Effector memory CD8-positive, alpha-beta T cell (primary cell): Measurements from ENCODE around the gene APOA5.

ENCODE experiments used
- ATAC-seq: fragments of 150-1000 bp; cut with Tn5 transposase; replicated peaks from 2 replicates; pipeline ENCODE4 v1.10.0; 2021; ENCODE audit warnings: mild to moderate bottlenecking, moderate library complexity
- DNase-seq, 3 experiments: peaks; one replicate each; pipeline ENCODE4 v3.0.0; 2021
- H3K27ac Mint-ChIP-seq, 2 donors: one replicate each; pipeline ENCODE4 v1.8.0; 2022; ENCODE audit warnings: mild to moderate bottlenecking in 2 of 2, mixed read lengths in 2 of 2, moderate library complexity in 2 of 2
- H3K27me3 Mint-ChIP-seq, 2 donors: one replicate each; pipeline ENCODE4 v1.8.0; 2022; ENCODE audit warnings: mixed read lengths in 2 of 2
- H3K36me3 Mint-ChIP-seq: one replicate; pipeline ENCODE4 v1.8.0; 2022; ENCODE audit warnings: mild to moderate bottlenecking, moderate library complexity, mixed read lengths; ENCODE audit not compliant: insufficient read depth
- H3K4me1 Mint-ChIP-seq, 2 donors: one replicate each; pipeline ENCODE4 v1.8.0; 2022; ENCODE audit warnings: low read depth in 2 of 2, mixed read lengths in 2 of 2
- H3K4me3 Mint-ChIP-seq, 2 donors: one replicate each; pipeline ENCODE4 v1.8.0; 2022; ENCODE audit warnings: mild to moderate bottlenecking in 2 of 2, mixed read lengths in 2 of 2, moderate library complexity in 2 of 2
- H3K9me3 Mint-ChIP-seq, 2 donors: one replicate each; pipeline ENCODE4 v1.8.0; 2022; ENCODE audit warnings: mixed read lengths in 2 of 2

The APOA5 gene

GRCh38 chr11:116797816-116798215 is 6.1 kb upstream of the APOA5 start:
- no peak for ATAC-seq
- no peaks in the 10 kb centered on the region for H3K4me1 Mint-ChIP-seq
- H3K36me3 Mint-ChIP-seq: no peaks in the 10 kb centered on the region
- no peak overlapping the region for H3K27ac Mint-ChIP-seq
- H3K27me3 Mint-ChIP-seq: peaks cover 10 to 11% of the 10 kb centered on the region in 2 donors
- no peak overlapping the region for H3K4me3 Mint-ChIP-seq
- H3K9me3 Mint-ChIP-seq: no peaks in the 10 kb centered on the region
- DNase-seq: no peak

- H3K27ac Mint-ChIP-seq: no peak overlapping the region
- no peak for DNase-seq
- no peaks in the 10 kb centered on the region for H3K4me1 Mint-ChIP-seq
- H3K9me3 Mint-ChIP-seq: no peaks in the 10 kb centered on the region
- no peak for ATAC-seq
- no peak overlapping the region for H3K4me3 Mint-ChIP-seq
- no peaks in the 10 kb centered on the region for H3K36me3 Mint-ChIP-seq
- H3K27me3 Mint-ChIP-seq: peaks cover 4 to 10% of the 10 kb centered on the region in 2 donors
Measured at GRCh38 chr11:116796548-116796947, 4.9 kb upstream of the APOA5 start.

DNA sequence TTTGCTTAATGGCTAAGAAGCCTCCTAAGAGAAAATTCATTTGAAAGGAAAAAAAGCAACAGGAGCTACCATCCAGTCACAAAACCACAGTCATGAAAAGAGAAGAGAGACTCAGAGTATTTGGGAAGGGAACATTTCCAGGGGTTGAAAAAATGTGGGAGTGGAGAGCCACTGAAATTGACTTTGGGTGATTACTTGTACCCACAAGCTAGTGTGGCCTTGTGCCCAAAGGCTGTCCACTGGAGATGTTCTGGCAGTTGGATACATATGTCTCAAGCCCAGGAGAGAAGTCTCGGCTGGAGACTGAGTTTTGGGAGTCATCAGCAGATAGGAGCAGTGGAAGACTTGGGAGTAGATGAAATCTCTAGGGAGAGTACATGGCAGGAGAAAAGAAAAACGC is 3.2 kb upstream of the APOA5 start:
- Mint-ChIP-seq H3K4me1 (peaks cover 7 to 10% of the 10 kb centered on the region in 2 donors), H3K4me3 (no peak overlapping the region), H3K27ac (no peak overlapping the region), H3K27me3 (peaks cover 0 to 6% of the 10 kb centered on the region in 2 donors), H3K36me3 (no peaks in the 10 kb centered on the region), H3K9me3 (no peaks in the 10 kb centered on the region)
- DNase-seq: no peak
- no peak for ATAC-seq

DNA sequence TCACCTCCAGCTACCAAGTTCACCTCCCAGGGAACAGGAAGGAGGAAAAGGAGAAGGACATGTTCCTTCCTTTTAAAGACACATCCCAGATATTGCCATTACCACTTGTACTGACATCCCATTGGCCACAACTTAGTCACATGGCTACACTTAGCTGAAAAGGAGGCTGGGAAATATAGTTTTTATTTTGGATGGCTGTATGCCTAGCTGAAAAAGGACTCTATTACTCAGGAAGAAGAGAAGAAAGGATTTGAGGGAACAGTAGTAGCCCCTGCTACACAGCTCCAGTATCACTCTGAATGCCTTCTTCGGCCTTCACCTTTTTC is 2.1 kb upstream of the APOA5 start:
- DNase-seq (no peak), ATAC-seq (no peak)
- H3K9me3 Mint-ChIP-seq: no peaks in the 10 kb centered on the region
- no peak overlapping the region for H3K4me3 Mint-ChIP-seq
- peaks cover 6% of the 10 kb centered on the region for H3K36me3 Mint-ChIP-seq
- peaks cover 0 to 6% of the 10 kb centered on the region in 2 donors for H3K27me3 Mint-ChIP-seq
- H3K4me1 Mint-ChIP-seq: peaks cover 10 to 14% of the 10 kb centered on the region in 2 donors
- no peak overlapping the region for H3K27ac Mint-ChIP-seq

- H3K36me3 Mint-ChIP-seq: peaks cover 10% of the 10 kb centered on the region
- no peak overlapping the region for H3K27ac Mint-ChIP-seq
- H3K27me3 Mint-ChIP-seq: peaks cover 0 to 6% of the 10 kb centered on the region in 2 donors
- H3K4me3 Mint-ChIP-seq: no peak overlapping the region
- peaks cover 16 to 20% of the 10 kb centered on the region in 2 donors for H3K4me1 Mint-ChIP-seq
- no peak for ATAC-seq
- H3K9me3 Mint-ChIP-seq: no peaks in the 10 kb centered on the region
- no peak for DNase-seq
Measured at GRCh38 chr11:116792869-116793771, 1.4 kb upstream of the APOA5 start.

GRCh38 chr11:116792144-116792868 is 627 bp upstream of the APOA5 start:
- Mint-ChIP-seq H3K27ac (no peak overlapping the region), H3K4me3 (no peak overlapping the region), H3K9me3 (no peaks in the 10 kb centered on the region), H3K36me3 (peaks cover 17% of the 10 kb centered on the region), H3K4me1 (peaks cover 21 to 24% of the 10 kb centered on the region in 2 donors), H3K27me3 (peaks cover 0 to 6% of the 10 kb centered on the region in 2 donors)
- DNase-seq: no peak
- ATAC-seq: no peak

DNA sequence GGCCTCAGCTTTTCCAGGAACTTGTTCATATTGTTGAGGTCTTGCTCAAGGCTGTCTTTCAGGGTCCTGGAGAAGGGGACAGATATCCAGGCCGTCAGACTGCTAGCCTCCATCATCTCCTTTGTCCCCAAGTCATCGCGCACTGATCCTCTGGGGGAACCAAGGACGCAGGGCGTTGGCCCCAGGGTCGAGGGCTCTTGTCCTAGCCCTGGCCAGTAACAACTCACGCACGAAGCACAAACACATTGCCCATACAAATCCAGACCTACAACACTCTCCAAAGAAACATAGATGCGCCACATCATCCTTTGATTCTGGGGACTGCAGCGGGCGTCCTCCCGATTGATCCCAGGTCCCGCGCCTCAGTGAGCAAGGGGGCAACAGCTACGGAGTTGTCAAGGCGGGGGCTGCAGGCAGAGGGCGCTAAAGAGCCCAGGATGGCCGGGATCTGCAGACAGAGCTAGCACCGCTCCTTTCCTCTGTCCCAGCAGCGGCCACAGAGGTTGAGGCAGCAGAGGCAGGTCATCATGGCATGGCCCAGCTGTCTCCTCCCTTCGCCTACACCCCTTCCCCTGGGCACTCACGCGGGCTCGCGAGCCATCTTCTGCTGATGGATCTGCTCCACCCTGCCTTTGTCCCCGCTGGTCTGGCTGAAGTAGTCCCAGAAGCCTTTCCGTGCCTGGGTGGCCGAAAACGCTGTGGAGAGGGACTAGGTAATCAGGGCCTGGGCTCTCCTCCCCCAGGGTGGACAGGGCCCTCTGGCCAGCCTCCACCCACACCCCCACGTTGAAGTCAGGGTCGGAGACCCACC is 472 bp downstream of the APOA5 start:
- H3K27ac Mint-ChIP-seq: no peak overlapping the region
- DNase-seq: peak; percentile 75 to 79 (median 76)
- no peaks in the 10 kb centered on the region for H3K9me3 Mint-ChIP-seq
- H3K36me3 Mint-ChIP-seq: peaks cover 28% of the 10 kb centered on the region
- H3K4me1 Mint-ChIP-seq: peaks cover 28 to 30% of the 10 kb centered on the region in 2 donors
- peak overlapping the region; percentile 8 to 39 for H3K4me3 Mint-ChIP-seq
- H3K27me3 Mint-ChIP-seq: peaks cover 0 to 6% of the 10 kb centered on the region in 2 donors
- ATAC-seq: peak; percentile 50

- DNase-seq: no peak
- peaks cover 30 to 31% of the 10 kb centered on the region in 2 donors for H3K4me1 Mint-ChIP-seq
- H3K36me3 Mint-ChIP-seq: peaks cover 32% of the 10 kb centered on the region
- H3K4me3 Mint-ChIP-seq: peak overlapping the region; percentile 8 to 39
- peaks cover 0 to 6% of the 10 kb centered on the region in 2 donors for H3K27me3 Mint-ChIP-seq
- H3K9me3 Mint-ChIP-seq: no peaks in the 10 kb centered on the region
- no peak overlapping the region for H3K27ac Mint-ChIP-seq
- no peak for ATAC-seq
Measured at GRCh38 chr11:116790167-116791001, 1.3 kb downstream of the APOA5 start.

DNA sequence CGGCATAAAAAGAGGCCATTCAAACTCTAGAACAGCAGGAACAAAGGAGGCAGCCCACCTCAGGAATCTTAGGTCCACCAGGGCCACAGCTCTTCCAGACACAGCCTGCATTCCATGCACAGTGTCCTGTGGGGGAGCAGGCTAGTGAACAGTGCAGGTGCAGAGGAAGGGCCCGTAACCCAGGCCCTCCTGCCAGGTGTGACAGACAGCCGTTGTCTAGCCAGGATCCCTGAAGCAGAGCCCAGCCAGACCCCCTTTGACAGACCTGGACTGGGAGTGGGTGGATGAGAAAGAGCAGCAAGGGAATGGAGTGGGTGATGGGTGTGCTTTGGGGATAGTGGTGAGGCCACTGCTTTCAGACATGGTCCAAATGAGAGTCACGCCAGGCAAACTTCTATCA is 2.7 kb downstream of the APOA5 start:
- H3K27me3 Mint-ChIP-seq: peaks cover 0 to 6% of the 10 kb centered on the region in 2 donors
- peak overlapping the region in 1 of 2 donors; percentile 99 for H3K27ac Mint-ChIP-seq
- H3K36me3 Mint-ChIP-seq: peaks cover 46% of the 10 kb centered on the region
- peaks cover 30 to 35% of the 10 kb centered on the region in 2 donors for H3K4me1 Mint-ChIP-seq
- H3K4me3 Mint-ChIP-seq: peak overlapping the region; percentile 95 to 97
- ATAC-seq (no peak), DNase-seq (no peak)
- no peaks in the 10 kb centered on the region for H3K9me3 Mint-ChIP-seq

GRCh38 chr11:116788534-116788933 is 3.1 kb downstream of the APOA5 start:
- H3K27ac Mint-ChIP-seq: peak overlapping the region; percentile 99
- H3K27me3 Mint-ChIP-seq: peaks cover 0 to 6% of the 10 kb centered on the region in 2 donors
- H3K9me3 Mint-ChIP-seq: no peaks in the 10 kb centered on the region
- DNase-seq (no peak), ATAC-seq (no peak)
- peaks cover 30 to 35% of the 10 kb centered on the region in 2 donors for H3K4me1 Mint-ChIP-seq
- H3K4me3 Mint-ChIP-seq: peak overlapping the region; percentile 95 to 97
- H3K36me3 Mint-ChIP-seq: peaks cover 49% of the 10 kb centered on the region

DNA sequence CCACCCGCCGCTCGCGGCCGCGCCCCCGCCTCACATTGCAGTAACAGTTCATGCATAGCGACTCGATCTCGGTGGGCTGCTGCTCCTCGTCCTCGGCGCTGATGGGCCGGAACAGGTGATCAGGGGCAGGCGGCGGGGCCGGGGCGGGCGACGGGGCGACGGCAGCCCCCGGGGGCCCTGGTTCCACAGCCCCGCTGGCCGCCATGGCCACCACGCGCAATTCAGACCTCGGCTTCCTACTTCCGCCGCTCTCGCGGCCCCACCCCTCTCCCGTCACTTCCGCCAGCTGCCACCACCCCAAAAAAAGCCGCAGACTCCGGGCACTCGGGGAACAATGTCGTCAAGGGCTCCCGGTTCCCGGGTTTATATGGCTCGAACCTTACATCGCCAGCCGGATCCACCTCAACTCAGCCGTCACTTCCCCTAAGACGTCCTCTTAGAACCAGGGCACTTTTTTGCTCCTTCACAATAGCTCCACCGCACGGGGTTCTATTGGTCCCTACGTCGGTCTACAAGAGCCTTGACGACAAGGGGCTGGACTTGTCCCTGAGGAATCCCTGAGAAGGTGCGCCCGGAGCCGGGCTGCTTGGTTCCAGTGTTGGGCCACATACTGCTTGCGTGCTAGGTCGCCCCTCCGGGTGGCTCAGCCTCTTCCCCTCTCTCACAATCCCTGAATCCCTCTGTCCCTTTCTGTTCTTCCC is 3.7 kb downstream of the APOA5 start, which contains the start of gene ZPR1:
ZPR1 (minus strand) TSS at position 238 of the 701 bp plus-strand sequence; CDS start at position 205, 33 bp downstream.
- Mint-ChIP-seq H3K27me3 (peaks cover 0 to 6% of the 10 kb centered on the region in 2 donors), H3K4me3 (peak within 1 kb of the TSS; percentile 95 to 97), H3K4me1 (peaks cover 36 to 40% of the 10 kb centered on the region in 2 donors), H3K9me3 (no peaks in the 10 kb centered on the region), H3K27ac (peak within 1 kb of the TSS; percentile 99), H3K36me3 (peaks cover 55% of the 10 kb centered on the region)
- ATAC-seq (peak; percentile 91), DNase-seq (peak; percentile 81 to 87 (median 82))

DNA sequence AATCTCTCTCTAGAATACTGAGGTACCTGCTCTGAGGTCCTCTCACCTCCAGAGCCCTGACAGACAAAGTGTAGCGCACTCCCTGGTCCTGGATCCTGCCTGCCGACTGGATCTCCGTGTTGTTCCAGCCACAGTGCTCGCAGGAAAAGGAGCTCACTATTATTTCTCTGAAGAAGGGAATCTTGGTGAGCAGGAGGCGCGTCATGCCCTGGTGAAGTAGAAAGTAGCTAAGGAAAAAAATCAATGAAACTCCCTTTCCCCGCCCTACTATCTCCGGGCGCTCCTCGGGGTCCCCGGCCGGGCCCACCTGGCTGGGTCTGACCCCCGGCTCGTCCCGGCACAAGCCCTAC is 4.3 kb downstream of the APOA5 start:
- peaks cover 0 to 6% of the 10 kb centered on the region in 2 donors for H3K27me3 Mint-ChIP-seq
- H3K9me3 Mint-ChIP-seq: no peaks in the 10 kb centered on the region
- DNase-seq: no peak
- H3K4me3 Mint-ChIP-seq: peak overlapping the region; percentile 95 to 97
- peaks cover 60% of the 10 kb centered on the region for H3K36me3 Mint-ChIP-seq
- H3K27ac Mint-ChIP-seq: peak overlapping the region; percentile 99
- no peak for ATAC-seq
- peaks cover 41 to 44% of the 10 kb centered on the region in 2 donors for H3K4me1 Mint-ChIP-seq
